UCSD-AML1 (cell line): Measurements from ENCODE around the gene HSF2BP.
"Not testable (repeated sequence)": the region's sequence is repeated elsewhere in the genome, so short reads cannot be mapped to it uniquely, and the experiment has no call there.

Source experiments
- DNase-seq: peaks from one replicate; lab custom pipeline; 2025; ENCODE audit not compliant: unreplicated experiment; lab: John Stamatoyannopoulos, UW

HSF2BP gene

DNA sequence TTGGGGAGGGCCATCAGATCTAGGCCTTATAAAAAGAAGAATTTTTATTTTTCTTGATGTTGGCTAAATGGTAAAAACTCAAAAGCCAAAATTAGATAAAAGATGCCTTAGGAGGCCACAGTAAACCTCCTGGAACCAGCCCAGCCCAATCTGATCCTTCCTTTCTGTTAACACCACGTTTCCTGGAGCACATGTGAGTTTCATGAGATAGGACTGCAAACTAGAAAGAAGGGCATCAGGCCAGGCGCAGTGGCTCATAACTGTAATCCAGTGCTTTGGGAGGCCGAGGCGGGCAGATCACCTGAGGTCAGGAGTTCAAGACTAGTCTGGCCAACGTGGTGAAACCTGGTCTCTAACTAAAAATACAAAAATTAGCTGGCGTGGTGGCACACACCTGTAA lies 6.7 kb downstream of the HSF2BP start:
- DNase-seq = no peak

DNA sequence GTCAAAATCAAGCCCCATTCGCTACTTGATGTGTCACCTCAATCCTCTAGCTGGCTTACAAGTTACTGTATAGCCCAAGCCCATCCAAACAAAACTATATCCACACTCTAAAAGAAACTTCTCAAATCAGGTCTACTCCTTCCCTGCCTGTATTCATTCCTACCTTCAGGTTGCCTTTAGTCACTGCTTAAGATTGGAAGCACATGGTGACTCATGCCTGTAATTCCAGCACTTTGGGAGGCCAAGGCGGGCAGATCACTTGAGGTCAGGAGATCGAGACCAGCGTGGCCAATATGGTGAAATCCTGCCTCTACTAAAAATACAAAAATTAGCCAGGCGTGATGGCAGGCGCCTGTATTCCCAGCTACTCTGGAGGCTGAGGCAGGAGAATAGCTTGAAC lies 7.4 kb downstream of the HSF2BP start:
- not testable (repeated sequence) for DNase-seq

DNA sequence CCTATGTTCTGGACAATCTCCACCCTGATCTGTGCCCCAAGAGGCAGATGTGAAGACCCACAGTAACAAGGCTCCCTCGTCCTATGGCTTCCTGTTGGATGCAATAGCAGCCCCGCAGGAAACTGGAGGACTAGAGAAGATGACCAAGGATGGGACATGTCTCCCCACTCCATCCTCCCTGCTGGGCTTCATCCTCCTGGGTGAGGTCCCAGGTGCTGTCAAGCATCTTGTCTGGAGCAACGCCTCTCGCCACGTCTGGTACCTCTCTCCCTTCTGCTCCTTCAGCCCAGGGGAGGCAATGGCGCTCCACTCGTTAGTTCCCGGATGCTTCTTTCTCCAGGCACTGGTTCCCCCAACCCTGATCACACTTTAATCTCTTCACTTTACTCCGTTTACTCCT lies 11.1 kb downstream of the HSF2BP start:
- DNase-seq = no peak

DNA sequence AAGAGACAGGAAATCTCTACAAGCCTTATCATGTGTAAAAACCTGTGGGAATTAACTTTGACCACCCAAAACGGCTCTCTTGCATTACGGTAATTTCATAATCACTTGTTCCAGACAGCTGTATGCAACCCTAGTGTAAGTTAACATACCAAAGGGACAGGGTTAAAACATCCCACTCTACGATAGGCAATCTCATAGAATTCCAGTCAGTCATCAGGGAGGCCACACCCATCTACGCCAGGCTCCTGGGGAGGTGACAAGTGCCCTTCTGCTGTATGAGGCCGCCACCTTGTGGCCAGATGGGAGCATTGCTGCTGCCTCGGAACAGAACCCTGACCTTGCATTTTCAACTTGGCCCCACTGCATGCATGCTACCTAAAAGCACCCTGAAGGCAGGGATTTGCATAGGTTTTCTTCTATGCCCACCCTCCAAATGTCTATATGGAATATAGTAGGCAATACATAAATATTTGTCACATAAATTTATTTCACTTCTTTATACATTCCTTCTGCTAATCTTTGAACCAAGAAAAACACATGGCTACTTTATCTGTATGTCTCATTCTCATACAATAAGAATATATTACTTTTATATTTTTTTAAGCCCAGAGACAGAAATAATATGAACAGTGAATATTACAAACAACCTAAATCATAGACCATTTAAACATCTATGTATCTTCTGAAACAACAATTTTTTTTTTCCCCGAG lies 12.6 kb downstream of the HSF2BP start:
- peak; percentile 81 for DNase-seq

DNA sequence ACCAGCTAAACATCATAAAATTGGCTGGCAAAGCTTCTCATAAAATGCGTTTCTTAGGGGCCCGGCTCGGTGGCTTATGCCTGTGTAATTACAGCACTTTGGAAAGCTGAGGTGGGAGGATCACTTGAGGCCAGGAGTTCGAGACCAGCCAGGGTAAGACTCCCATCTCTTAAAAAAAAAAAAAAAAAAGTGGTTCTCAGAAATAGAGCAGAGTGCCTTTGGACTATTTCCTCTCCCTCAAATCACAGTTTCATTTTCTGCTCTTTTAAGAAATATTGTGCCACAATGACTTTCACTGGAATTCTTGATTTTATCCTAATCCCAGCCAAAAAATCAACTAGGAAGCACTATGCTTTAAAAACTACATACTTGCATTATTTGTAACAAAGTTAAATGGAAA lies 13.3 kb downstream of the HSF2BP start:
- no peak for DNase-seq

DNA sequence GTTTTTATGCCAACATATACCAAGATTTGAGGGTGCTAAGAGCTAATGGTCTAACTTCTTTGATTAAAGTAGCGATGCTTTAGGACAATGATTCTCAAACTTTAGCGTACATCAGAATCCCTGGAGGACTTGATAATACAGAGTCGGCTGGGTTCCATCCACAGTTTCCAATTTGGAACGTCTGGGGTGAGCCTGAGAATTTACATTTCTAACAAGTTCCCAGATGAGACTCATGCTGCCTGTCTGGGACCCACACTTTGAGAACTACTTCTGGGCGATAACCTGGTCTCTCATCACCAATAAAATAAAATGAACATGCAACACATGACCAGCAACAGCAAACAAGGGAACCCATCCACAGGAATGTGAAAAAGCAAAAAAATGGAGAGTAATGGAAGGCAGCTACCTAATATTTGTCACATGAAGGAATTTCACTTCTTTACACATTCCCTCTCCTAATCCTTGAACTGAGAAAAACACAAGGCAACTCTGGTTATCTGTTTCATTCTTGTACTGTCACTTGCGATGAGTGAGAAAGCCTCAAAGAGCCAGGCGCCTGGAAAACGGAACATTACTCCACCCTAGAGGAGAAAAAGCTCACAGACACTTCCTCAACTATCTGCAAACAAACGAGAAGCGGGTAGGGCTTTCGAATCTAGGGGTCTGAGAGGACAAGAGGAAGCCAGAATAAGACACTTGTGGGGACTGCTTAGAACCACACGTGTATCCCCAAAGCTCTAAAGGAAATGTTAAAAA lies 14.0 kb downstream of the HSF2BP start:
- DNase-seq = peak; percentile 29

DNA sequence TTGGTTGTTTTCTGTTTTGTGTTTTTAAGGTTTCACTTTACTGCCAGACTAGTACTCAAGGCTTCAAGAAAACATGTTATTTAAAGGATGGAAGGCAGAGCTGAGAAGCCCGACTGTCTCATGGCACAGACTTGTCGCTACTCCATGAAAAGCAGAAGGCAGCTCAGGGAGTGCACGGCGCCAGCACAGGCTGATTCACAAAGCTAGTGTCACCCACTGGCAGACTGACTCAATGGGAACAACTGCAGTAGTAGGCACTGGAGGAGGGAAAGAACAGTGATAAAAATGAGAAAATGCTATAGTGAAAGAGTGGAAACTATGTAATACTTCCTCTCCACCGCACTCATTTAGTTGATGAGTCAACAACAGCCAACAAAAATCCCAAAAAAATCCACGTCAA lies 14.7 kb downstream of the HSF2BP start:
- DNase-seq = no peak

DNA sequence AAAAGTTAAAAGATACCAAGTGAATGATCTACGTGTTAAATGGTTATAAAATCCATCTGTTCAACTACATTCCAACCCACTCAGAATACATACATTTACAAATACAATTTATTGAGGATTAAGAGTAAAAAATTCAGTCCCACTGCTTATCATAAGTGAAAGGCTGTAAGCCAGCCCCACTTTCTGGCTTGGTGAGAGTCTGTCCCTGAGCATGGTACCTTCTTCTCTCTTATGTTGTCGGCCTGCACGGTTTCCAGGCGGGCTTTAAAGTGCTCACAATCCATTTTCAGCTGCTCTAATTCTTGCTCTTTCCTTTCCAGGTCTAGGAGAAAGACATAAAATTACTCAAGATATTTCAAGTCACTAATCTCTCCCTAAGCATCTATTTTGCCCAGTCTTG lies 15.2 kb downstream of the HSF2BP start:
- DNase-seq = no peak

DNA sequence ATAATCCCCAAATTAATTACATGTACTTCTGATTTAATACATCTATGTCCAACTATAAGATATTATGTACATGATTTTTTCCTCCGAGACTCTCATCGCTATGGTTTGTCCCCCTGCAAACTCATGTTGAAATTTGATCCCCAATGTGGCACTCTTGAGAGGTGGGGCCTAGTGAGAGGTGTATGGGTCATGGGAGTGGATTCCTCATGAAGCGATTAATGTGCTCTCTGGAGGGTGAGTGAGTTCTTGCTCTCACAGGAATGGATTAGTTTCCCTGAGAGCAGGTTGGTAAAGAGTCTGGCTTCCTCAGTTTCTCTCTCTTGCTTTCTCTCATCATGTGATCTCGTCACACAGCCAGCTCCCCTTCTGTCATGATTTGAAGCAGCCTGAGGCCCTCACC lies 16.1 kb downstream of the HSF2BP start:
- no peak for DNase-seq

DNA sequence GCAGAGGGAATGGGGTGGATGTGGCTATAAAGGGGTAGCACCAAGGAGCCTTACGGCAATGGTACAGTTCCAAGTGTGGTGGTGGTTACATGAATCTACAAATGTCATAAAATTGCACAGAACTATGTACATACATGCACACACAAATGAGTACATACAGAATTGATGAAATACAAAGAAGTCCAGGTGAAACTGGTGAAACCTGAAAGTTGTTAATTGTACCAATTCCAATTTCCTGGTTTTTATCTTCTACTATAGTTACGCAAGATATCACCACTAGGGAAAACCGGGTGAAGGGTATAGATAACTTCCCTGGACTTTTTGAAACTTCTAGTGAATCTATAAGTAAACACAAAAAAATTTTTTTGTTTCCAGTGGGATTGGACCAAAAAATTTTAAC lies 18.9 kb downstream of the HSF2BP start:
- DNase-seq = no peak

DNA sequence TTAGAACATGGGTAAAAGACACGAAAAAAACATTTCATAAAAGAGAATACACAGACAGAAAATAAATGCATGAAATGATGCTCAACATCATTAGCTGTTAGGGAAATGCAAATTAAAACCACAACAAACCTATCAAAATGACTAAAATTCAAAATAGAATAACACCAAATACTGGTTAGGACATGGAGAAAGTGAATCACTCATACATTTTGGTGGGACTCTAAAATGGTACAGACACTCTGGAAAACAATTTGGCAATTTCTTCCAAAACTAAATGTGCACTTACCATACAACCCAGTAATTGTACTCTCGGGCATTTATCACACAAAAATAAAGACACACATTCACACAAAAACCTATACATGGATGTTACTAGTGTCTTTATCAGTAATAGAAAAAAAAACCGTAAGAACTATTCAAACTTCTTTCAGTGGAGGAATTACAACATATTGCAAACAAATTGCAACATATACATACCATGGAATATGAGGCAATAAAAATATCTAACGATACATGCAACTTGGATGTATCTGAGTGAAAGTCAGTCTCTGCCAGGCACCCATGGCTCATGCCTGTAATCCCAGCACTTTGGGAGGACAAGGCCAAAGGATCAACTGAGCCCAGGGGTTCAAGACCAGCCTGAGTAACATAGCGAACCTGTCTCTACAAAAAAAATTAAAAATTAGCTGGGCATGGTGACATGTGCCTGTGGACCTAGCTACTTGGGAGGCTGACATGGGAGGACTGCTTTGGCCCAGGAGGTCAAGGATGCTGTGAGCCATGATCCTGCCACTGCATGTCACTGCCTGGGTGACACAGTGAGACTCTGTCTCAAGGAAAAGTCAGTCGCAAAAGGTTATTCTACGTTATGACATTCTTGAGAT lies 19.6 kb downstream of the HSF2BP start:
- no peak for DNase-seq

DNA sequence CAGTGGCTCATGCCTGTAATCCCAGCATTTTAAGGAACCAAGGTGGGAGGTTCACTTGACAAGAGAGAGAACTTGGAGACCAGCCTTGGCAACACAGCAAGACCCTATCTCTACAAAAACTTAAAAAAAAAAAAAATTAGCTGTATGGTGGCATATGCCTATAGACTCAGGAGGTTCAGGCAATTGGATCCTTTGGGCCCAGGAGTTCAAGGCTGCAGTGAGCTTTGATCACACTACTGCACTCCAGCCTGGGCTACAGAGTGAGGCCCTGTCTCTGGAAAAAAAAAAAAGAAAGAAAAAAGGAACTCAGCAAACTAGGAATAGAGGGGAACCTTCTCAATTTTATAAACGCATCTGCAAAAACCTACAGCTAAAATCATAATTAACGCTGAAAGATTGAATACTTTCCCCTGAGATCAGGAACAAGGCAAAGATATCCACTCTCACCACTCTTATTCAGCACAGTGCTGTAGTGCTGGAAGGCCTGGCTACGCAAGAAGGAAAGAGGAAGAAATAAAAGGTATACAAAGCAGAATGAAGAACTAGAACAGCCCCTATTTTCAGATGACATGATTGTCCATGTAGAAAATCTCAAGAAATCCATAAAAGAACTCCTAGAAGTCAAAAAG lies 21.6 kb downstream of the HSF2BP start:
- DNase-seq = no peak

DNA sequence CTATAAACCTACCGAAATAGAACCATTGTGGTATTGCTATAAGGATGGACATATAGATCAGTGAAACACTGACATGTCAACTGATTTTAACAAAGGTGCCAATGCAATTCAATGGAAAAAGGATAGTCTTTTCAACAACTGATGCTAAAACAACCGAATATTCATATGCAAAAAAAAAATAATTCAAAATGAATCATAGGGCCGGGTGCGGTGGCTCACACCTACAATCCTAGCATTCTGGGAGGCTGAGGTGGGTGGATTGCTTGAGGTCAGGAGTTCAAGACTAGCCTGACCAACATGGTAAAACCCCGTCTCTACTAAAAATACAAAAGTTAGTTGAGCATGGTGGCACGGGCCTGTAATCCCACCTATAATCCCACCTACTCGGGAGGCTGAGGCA lies 23.9 kb downstream of the HSF2BP start:
- DNase-seq = no peak

DNA sequence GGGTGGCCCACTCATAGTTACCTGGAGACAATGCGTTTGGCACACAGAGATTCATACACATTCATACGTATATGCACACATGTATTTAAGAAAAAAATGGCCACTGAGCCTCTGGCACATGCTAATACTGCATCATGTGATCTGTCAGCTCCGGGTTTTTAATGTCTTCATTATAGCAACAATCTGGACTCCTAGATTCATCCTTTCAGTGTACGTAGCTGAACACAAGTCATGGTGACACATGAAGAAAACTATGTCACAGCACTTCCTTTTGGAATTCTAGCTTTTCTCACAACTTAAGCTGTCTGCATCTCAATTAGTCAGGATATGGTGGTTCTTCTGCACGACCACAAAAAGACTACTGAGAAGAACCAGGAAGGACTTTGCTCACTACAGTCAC lies 24.7 kb downstream of the HSF2BP start:
- DNase-seq = no peak

DNA sequence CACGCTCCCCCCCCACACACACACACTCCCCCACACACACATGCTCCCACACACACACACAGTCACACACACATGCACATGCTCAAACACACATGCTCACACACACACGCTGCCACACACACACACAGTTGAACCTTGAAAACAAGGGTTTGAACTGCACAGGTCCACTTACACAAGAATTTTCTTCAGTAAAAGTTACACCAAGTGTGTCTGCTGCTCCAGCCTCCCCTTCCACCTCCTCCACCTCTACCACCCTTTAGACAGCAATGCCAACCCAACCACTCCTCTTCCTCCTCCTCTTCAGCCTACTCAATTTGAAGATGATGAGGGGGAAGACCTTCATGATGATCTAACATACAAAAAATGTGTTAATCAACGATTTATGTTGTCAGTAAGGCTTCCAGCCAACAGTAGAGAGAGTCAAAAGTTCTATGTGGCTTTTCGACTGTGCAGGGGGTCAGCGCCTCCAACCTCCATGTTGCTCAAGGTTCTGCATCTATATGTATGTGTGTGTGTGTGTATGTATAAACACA lies 26.8 kb downstream of the HSF2BP start:
- no peak for DNase-seq

DNA sequence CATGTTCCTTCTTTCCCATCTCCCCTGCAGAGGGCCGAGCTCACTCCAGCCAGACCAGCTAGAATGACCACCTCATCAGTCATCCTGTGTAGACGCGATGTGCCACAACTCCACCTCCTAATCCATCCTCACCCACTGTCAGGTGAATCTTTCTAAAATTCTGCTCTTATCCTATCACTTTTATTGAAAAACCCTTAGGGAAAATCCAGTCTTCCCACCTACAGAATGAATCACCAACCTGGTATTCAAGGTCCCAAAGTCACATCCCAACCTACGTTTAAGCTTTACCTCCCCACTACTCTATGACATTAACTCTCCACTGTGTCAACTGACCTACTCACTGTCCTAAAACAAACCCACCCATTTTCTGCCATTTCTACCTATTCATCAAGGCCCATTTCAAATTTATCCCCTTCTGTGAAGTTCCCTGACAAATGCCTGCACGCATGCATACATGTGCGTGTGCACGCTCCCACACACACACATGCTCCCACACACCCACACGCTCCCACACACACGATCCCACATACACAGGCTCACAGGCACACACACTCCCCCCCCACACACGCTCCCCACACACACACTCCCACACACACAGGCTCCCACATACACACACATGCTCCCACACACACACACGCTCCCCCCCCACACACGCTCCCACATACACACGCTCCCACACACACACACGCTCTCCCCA lies 27.7 kb downstream of the HSF2BP start:
- no peak for DNase-seq

DNA sequence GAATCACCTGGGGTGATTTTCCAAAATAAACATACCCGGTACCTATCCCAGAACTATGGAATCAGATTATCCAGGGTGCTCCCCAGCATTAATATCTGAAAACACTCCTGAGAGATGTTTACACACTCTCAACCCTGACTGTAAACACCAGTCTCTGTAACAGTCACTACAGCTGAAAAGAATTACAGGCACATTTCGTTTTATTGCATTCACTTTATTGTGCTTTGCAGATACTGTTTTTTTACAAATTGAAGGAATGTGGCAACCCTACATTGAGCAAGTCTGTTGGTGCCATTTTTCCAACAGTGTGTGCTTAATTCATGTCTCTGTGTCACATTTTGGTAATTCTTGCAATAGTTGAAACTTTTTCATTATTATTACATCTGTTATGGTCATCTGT lies 31.8 kb downstream of the HSF2BP start:
- DNase-seq = no peak

DNA sequence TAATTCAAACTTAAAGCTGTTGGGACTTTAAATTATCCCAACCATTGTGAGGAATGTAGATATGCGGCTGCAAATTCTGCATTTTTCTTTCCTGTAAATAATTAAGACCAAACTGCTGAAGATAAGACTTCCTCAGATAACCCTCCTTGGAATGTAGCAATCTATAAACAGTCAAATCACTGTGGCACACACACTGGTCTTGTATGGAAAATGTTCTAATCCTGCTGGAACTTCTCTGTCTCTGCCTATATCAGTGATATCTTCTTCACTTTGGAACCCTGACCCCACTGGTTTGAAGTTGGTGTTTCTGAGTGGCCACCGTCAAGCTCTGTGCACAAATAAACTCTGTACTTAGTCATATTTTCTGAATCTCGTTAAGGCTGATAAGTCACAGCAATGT lies 32.9 kb downstream of the HSF2BP start:
- no peak for DNase-seq

DNA sequence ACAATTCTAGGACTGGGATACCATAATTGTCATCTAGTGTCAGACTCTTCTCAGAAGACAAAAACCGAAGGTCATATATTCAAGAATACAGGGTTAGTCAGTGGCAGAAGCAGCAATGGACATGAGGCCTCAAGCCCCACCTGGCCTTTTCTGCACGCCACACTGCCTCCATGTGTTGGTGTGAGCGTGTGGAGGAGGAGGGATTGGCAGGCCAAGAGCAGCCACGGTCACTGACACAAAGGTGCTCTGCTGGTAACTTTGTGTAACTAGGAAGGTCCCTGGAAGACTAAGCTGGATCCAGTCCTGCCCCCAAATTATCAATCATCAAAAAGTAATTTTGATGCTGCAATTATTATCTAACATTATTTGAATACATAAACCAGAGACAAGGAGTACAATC lies 34.9 kb downstream of the HSF2BP start:
- no peak for DNase-seq

DNA sequence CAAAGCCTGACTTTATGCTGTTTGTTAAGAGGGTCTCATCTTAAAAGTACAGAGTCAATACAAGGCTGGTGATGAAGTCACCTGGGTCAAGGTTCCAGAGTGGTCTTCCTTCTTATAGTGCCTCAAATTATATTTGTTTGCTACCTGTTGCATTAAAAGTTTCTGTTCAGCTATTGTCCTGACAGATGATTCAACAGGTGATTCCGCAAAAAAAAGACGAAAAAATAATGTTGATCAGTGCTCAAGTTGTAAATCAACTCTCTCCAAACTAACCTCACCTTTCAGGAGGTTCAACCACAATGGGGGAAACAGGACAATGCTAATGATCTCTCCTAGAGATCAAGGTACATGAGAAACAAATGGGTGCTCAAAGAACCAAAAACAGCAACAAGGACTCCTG lies 35.7 kb downstream of the HSF2BP start:
- no peak for DNase-seq

DNA sequence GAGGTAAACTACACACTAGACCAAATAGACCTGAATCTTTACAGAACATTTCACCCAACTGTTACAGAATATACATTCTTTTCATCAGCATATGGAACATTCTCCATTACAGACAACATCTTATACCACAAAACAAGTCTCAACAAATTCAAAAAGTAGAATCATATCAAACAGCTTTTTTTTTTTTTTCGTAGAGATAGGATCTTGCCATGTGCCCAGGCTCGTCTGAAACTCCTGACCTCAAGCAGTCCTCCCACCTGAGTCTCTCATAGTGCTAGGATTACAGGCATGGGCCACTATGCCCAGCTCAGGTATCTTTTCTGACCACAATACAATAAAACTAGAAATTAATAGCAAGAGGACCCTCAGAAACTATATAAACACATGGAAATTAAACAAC lies 36.5 kb downstream of the HSF2BP start:
- no peak for DNase-seq
